Neutrophil (primary cell): ENCODE measurements around the gene SLC26A11.

ENCODE experiments used
- H3K27ac ChIP-seq: fragments of 200-600 bp; sonication (generic); 2 replicates; pipeline ENCODE4 v1.5.1; 2016; ENCODE audit warnings: mild to moderate bottlenecking, moderate library complexity
- H3K27me3 ChIP-seq: fragments of 200-600 bp; sonication (generic); 2 replicates; pipeline ENCODE4 v1.6.0; 2016; ENCODE audit warnings: mild to moderate bottlenecking
- H3K36me3 ChIP-seq: fragments of 200-600 bp; sonication (generic); 2 replicates; pipeline ENCODE4 v1.5.1; 2017
- H3K4me1 ChIP-seq, 2 experiments: fragments of 200-600 bp in 1 of 2; sonication (generic) in 1 of 2; 1 replicate in 1 of 2; 2 replicates in 1 of 2; pipeline versions ENCODE4 v1.5.1 to v1.6.1; 2013 to 2016; ENCODE audit warnings: low read depth in 1 of 2, low read length in 1 of 2, mild to moderate bottlenecking in 1 of 2, moderate library complexity in 1 of 2; ENCODE audit not compliant: control insufficient read depth in 1 of 2, insufficient read depth in 1 of 2
- H3K4me3 ChIP-seq, 2 experiments: fragments of 200-600 bp in 1 of 2; sonication (generic) in 1 of 2; 1 replicate in 1 of 2; 2 replicates in 1 of 2; pipeline ENCODE4 v1.5.1; 2013 to 2016; ENCODE audit warnings: low read depth in 1 of 2, low read length in 1 of 2, mild to moderate bottlenecking in 1 of 2, moderate library complexity in 1 of 2
- H3K9me3 ChIP-seq: fragments of 200-600 bp; sonication (generic); 2 replicates; pipeline ENCODE4 v1.5.1; 2016
- TF ChIP-seq, protein P1 (sequence below): fragments of 200-600 bp; sonication (generic); IDR thresholded peaks from 2 replicates; pipeline ENCODE4 v1.5.1; 2016; ENCODE audit warnings: antibody characterized with exemption

The SLC26A11 gene

DNA sequence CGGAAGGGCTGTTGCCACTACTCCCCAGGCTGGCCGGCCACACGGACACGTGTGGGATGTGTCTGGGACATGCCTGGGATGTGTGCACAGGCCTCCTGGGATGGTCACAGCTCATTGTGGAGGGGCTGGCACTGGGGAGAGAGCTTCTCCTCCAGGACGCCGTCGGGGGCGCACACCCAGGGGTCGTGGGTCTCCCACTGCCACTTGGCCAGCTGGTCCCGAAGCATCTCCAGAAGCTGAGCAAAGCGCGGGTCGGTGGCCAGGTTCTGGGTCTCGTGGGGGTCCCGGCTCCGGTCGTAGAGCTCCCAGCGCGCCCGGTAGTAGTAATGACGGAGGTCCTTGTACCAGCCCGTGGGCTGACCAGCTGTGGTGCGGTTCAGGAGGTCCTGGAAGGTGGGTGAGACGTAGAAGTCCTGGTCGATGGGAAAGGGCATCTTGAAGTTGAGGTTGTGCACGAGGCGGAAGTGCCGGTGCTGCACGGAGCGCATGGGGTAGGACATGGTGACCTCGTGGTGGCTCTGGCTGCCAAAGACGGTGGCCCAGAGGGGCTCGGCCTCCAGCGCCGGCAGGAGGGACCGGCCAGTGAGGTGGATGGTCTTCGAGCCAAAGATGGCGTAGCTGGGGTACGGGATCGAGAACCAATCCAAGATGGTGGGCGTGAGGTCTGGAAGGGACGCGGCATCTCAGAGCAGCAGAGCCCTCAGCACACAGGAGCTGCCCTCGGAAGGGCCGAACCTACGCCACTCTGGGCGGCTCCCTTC, 9.7 kb upstream of the SLC26A11 start:
- H3K9me3 ChIP-seq, result no peaks in the 10 kb centered on the region
- no peaks in the 10 kb centered on the region for H3K36me3 ChIP-seq
- TF ChIP-seq, protein P1, sequence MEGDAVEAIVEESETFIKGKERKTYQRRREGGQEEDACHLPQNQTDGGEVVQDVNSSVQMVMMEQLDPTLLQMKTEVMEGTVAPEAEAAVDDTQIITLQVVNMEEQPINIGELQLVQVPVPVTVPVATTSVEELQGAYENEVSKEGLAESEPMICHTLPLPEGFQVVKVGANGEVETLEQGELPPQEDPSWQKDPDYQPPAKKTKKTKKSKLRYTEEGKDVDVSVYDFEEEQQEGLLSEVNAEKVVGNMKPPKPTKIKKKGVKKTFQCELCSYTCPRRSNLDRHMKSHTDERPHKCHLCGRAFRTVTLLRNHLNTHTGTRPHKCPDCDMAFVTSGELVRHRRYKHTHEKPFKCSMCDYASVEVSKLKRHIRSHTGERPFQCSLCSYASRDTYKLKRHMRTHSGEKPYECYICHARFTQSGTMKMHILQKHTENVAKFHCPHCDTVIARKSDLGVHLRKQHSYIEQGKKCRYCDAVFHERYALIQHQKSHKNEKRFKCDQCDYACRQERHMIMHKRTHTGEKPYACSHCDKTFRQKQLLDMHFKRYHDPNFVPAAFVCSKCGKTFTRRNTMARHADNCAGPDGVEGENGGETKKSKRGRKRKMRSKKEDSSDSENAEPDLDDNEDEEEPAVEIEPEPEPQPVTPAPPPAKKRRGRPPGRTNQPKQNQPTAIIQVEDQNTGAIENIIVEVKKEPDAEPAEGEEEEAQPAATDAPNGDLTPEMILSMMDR, result no peak
- no peak overlapping the region for H3K27ac ChIP-seq
- H3K4me3 ChIP-seq, result no peak overlapping the region
- H3K27me3 ChIP-seq, result peaks cover 1% of the 10 kb centered on the region
- peaks cover 0 to 11% of the 10 kb centered on the region in 2 experiments for H3K4me1 ChIP-seq

DNA sequence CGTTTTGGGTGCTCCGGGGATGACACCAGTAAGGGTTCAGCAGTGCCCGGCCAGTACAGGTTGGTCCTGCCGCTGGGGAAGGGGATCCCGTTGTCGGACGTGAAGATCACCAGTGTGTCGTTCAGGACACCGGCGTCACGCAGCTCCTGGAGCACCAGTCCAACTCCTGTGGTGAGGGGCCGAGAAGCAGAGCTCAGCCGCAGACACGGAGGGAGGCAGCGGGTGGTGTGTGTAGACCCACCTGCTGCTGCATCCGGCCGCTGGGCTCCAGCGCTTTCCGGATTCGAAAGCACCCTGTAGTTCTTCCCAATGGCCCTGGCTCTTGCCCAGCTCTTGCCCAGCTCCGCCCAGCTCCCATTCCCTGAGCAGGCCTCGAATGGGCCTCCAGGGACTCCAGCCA, 8.1 kb upstream of the SLC26A11 start:
- Histone ChIP-seq H3K4me1 (peaks cover 0 to 11% of the 10 kb centered on the region in 2 experiments), H3K27me3 (peaks cover 11% of the 10 kb centered on the region), H3K36me3 (no peaks in the 10 kb centered on the region), H3K4me3 (no peak overlapping the region), H3K9me3 (no peaks in the 10 kb centered on the region), H3K27ac (no peak overlapping the region)
- TF ChIP-seq, protein P1, result no peak

DNA sequence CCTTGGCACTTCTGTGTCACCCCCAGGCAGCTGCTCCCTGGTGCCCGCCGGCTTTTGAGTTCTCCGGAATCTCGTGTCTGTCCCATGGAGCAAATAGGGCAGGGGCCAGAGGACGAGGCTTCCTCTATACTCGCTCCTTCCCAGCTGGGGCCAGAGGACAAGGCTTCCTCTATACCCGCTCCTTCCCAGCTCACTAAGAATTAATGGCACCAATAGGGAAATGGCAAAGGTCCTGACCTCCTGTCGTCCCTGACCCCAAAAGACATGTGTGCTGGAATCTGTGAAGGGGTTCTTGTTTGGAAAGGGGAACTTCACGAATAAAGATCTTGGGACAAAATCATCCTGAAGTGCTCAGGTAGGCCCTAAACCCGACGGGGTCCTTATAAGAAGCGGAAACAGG, 7.7 kb upstream of the SLC26A11 start:
- H3K36me3 ChIP-seq, result no peaks in the 10 kb centered on the region
- peaks cover 15% of the 10 kb centered on the region for H3K27me3 ChIP-seq
- TF ChIP-seq, protein P1, result no peak

DNA sequence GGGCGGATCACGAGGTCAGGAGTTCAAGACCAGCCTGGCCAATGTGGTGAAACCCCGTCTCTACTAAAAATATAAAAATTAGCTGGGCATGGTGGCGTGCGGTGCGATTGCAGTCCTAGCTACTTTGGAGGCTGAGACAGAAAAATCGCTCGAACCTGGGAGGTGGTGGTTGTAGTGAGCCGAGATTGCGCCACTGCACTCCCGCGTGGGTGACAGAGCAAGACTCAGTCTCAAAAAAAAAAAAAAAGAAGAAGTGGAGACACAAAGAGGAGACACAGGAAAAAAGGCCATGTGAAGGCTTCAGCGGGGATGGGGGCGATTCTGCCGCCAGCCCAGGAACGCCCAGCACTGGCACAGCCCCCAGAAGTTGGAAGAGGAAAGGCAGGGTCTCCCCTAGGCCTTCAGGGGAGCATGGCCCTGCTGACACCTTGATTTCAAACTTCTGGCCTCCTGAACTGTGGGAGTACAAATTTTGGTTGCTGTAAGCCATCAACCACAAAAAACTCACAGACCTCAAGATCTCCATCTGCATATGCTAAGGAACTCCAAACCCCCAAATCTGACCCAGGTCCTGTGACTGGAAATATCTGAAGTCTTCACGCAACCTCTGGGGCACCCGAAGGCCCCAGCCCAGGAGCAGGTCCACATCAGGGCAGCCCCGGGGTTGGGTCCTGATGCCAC, 7.1 kb upstream of the SLC26A11 start:
- H3K36me3 ChIP-seq, result no peaks in the 10 kb centered on the region
- H3K27ac ChIP-seq, result peak overlapping the region; percentile 47
- H3K9me3 ChIP-seq, result no peaks in the 10 kb centered on the region
- TF ChIP-seq, protein P1, result no peak
- peaks cover 0 to 11% of the 10 kb centered on the region in 2 experiments for H3K4me1 ChIP-seq
- H3K4me3 ChIP-seq, result no peak overlapping the region
- H3K27me3 ChIP-seq, result peaks cover 21% of the 10 kb centered on the region

More for the DNA sequence above, 7.7 kb upstream of the SLC26A11 start:
- Histone ChIP-seq H3K9me3 (no peaks in the 10 kb centered on the region), H3K4me3 (no peak overlapping the region), H3K4me1 (peaks cover 0 to 11% of the 10 kb centered on the region in 2 experiments), H3K27ac (no peak overlapping the region)

DNA sequence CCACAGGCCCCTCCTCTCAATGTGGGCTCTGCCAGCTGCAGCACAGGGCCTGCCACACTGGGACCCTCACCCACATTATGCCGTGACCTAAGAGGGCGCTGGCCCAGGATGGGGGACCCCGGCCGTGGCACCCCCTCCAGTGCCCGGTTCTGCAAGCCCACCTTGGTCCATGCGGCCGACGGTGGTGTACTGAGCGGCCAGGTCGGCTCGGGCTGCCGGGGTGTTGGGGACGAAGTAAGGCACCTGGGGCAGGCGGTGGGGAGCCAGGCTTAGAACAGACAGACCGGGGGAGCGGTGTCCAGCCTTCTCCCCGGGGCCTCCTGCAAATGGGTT, 6.6 kb upstream of the SLC26A11 start:
- Histone ChIP-seq H3K27ac (peak overlapping the region; percentile 47), H3K4me1 (peaks cover 0 to 11% of the 10 kb centered on the region in 2 experiments), H3K27me3 (peaks cover 26% of the 10 kb centered on the region), H3K9me3 (no peaks in the 10 kb centered on the region), H3K4me3 (no peak overlapping the region), H3K36me3 (no peaks in the 10 kb centered on the region)
- TF ChIP-seq, protein P1, result no peak
